ENCODE data around the gene WDR90. TPM values are rescaled to one million over a fixed set of nuclear protein-coding genes. Genes with fewer than 3 reads are reported as not detected.
A peak's percentile ranks its signal among the peaks of the same experiment; 100 is the strongest.

WDR90 gene
- polyA plus RNA-seq, 1 donor (not counting 4 experiments of a cell fraction or from before 2014, with no cell fraction given) = 5.9 TPM

DNA sequence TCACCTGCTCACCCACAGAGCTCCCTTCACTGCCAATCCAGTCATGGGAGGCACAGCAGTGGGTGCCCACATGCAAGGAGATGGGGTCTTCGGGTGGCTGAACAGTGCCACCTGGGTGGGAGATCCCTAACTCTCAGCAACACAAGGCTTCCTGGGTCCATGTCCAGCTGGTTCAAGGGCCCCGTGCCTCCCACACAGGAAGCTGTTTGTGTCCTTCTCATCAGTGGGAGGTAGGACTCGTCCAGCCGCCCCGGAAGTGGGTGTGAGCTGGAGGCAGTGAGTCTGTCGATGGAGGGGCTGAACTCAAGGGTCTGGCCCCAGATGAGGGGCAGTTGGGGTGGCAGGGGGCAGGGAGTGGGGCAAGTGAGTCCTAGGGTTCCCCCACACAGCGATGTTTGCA, 54.9 kb downstream of the WDR90 start:
- peaks cover 85% of the 10 kb centered on the region for H3K27me3 ChIP-seq (ENCODE audit: control insufficient read depth, extremely low read depth, insufficient read depth, low read length)
- H3K36me3 ChIP-seq (ENCODE audit: control insufficient read depth in 2 of 2, extremely low read depth in 1 of 2, insufficient read depth in 2 of 2, low read length in 2 of 2) = no peaks in the 10 kb centered on the region
- no peaks in the 10 kb centered on the region for H3K9me1 ChIP-seq (ENCODE audit: control insufficient read depth, extremely low read depth, insufficient read depth, low read length)
- H3K4me2 ChIP-seq (ENCODE audit: control insufficient read depth, extremely low read depth, insufficient read depth, low read depth, low read length) = no peak overlapping the region
- H3K9me3 ChIP-seq (ENCODE audit: control insufficient read depth, low read depth, low read length) = no peaks in the 10 kb centered on the region
- no peak for TF ChIP-seq EZH2 (IDR thresholded peaks at IDR 0.05; ENCODE audit: low read length)
- no peak for TF ChIP-seq CTCF (optimal IDR thresholded peaks at IDR 0.05 in 1 of 3, IDR thresholded peaks at IDR 0.05 in 1 of 3, conservative IDR thresholded peaks at IDR 0.05 in 1 of 3; ENCODE audit: extremely low read depth in 1 of 3, insufficient read depth in 2 of 3, low read length in 3 of 3)
- DNase-seq (ENCODE audit: low read depth, low spot score) = no peak
- no peak overlapping the region for H2AFZ ChIP-seq (ENCODE audit: control insufficient read depth, low read length)
- H3K79me2 ChIP-seq (ENCODE audit: control insufficient read depth, insufficient read depth, low read length) = no peaks in the 10 kb centered on the region
- H3K4me1 ChIP-seq (ENCODE audit: control insufficient read depth, extremely low read depth, insufficient read depth, low read length) = no peaks in the 10 kb centered on the region
- no peak overlapping the region for H3K9ac ChIP-seq (ENCODE audit: control insufficient read depth, extremely low read depth, insufficient read depth, low read length)
- H3K4me3 ChIP-seq (ENCODE audit: control insufficient read depth in 2 of 3, extremely low read depth in 1 of 3, insufficient read depth in 2 of 3, low read depth in 1 of 3, low read length in 3 of 3) = no peak overlapping the region
- dilution Hi-C loops (cut with MboI; ENCODE audit: extremely low pct_ligation_motif_present, low sequenced_read_pairs) = no loop called here
- peaks cover 5% of the 10 kb centered on the region for H4K20me1 ChIP-seq (ENCODE audit: control insufficient read depth, extremely low read depth, insufficient read depth, low read length)
- no peak overlapping the region for H3K27ac ChIP-seq (ENCODE audit: control insufficient read depth, insufficient read depth, low read length)
- FAIRE-seq = no peak

- no peaks in the 10 kb centered on the region for H3K9me3 ChIP-seq (ENCODE audit: control insufficient read depth, low read depth, low read length)
- no peaks in the 10 kb centered on the region for H3K4me1 ChIP-seq (ENCODE audit: control insufficient read depth, extremely low read depth, insufficient read depth, low read length)
- DNase-seq (ENCODE audit: low read depth, low spot score) = no peak
- H3K27me3 ChIP-seq (ENCODE audit: control insufficient read depth, extremely low read depth, insufficient read depth, low read length) = peaks cover 92% of the 10 kb centered on the region
- TF ChIP-seq EZH2 (IDR thresholded peaks at IDR 0.05; ENCODE audit: low read length) = peak; percentile 87
- TF ChIP-seq CTCF (optimal IDR thresholded peaks at IDR 0.05 in 1 of 3, IDR thresholded peaks at IDR 0.05 in 1 of 3, conservative IDR thresholded peaks at IDR 0.05 in 1 of 3; ENCODE audit: extremely low read depth in 1 of 3, insufficient read depth in 2 of 3, low read length in 3 of 3) = no peak
- H3K9me1 ChIP-seq (ENCODE audit: control insufficient read depth, extremely low read depth, insufficient read depth, low read length) = no peaks in the 10 kb centered on the region
- H3K36me3 ChIP-seq (ENCODE audit: control insufficient read depth in 2 of 2, extremely low read depth in 1 of 2, insufficient read depth in 2 of 2, low read length in 2 of 2) = no peaks in the 10 kb centered on the region
- no peak for FAIRE-seq
- H3K4me2 ChIP-seq (ENCODE audit: control insufficient read depth, extremely low read depth, insufficient read depth, low read depth, low read length) = no peak overlapping the region
- peaks cover 5% of the 10 kb centered on the region for H4K20me1 ChIP-seq (ENCODE audit: control insufficient read depth, extremely low read depth, insufficient read depth, low read length)
- no peak overlapping the region for H3K27ac ChIP-seq (ENCODE audit: control insufficient read depth, insufficient read depth, low read length)
- no peak overlapping the region for H3K9ac ChIP-seq (ENCODE audit: control insufficient read depth, extremely low read depth, insufficient read depth, low read length)
- dilution Hi-C loops (cut with MboI; ENCODE audit: extremely low pct_ligation_motif_present, low sequenced_read_pairs) = no loop called here
- no peak overlapping the region for H2AFZ ChIP-seq (ENCODE audit: control insufficient read depth, low read length)
- H3K79me2 ChIP-seq (ENCODE audit: control insufficient read depth, insufficient read depth, low read length) = no peaks in the 10 kb centered on the region
- H3K4me3 ChIP-seq (ENCODE audit: control insufficient read depth in 2 of 3, extremely low read depth in 1 of 3, insufficient read depth in 2 of 3, low read depth in 1 of 3, low read length in 3 of 3) = peak overlapping the region in 1 of 3 experiments; percentile 48
Measured at GRCh38 chr16:704552-705380, 55.6 kb downstream of the WDR90 start.

Measured in keratinocyte (primary cell).